Naive B cell (primary cell): ENCODE measurements around the gene CEP192. TPM values are rescaled to one million over a fixed set of nuclear protein-coding genes. Genes with fewer than 3 reads are reported as not detected.

ENCODE experiments used
- ATAC-seq, 2 donors: fragments of 150-1000 bp; cut with Tn5 transposase; 2 replicates each; pipeline ENCODE4 v1.10.0; 2021; ENCODE audit warnings: low read depth in 2 of 2, mild to moderate bottlenecking in 2 of 2, moderate library complexity in 2 of 2
- DNase-seq: peaks from one replicate; pipeline ENCODE4 v3.0.0; 2022
- H3K27ac Mint-ChIP-seq, 6 donors: one replicate each; pipeline ENCODE4 v1.8.0; 2020 to 2022; ENCODE audit warnings: mild to moderate bottlenecking in 6 of 6, mixed read lengths in 6 of 6, moderate library complexity in 5 of 6, inconsistent platforms in 2 of 6
- H3K27me3 Mint-ChIP-seq, 3 donors: one replicate each; pipeline ENCODE4 v1.8.0; 2021 to 2022; ENCODE audit warnings: mixed read lengths in 3 of 3, mild to moderate bottlenecking in 1 of 3
- H3K36me3 Mint-ChIP-seq, 2 donors: one replicate each; pipeline ENCODE4 v1.8.0; 2020 to 2022; ENCODE audit warnings: mixed read lengths in 2 of 2, inconsistent platforms in 1 of 2, mild to moderate bottlenecking in 1 of 2
- H3K4me1 Mint-ChIP-seq, 3 donors: one replicate each; pipeline ENCODE4 v1.8.0; 2020 to 2022; ENCODE audit warnings: mixed read lengths in 3 of 3, inconsistent platforms in 1 of 3, mild to moderate bottlenecking in 1 of 3, moderate library complexity in 1 of 3
- H3K4me3 Mint-ChIP-seq, 8 donors: one replicate each; pipeline ENCODE4 v1.8.0; 2020 to 2022; ENCODE audit warnings: mild to moderate bottlenecking in 8 of 8, mixed read lengths in 8 of 8, moderate library complexity in 8 of 8, inconsistent platforms in 2 of 8
- H3K9me3 Mint-ChIP-seq, 7 donors: one replicate each; pipeline ENCODE4 v1.8.0; 2020 to 2022; ENCODE audit warnings: mixed read lengths in 7 of 7, mild to moderate bottlenecking in 5 of 7, inconsistent platforms in 2 of 7, moderate library complexity in 1 of 7
- polyA plus RNA-seq, 6 donors: library from polyadenylated mRNA; unstranded; fragments of 300-500 nt; fragmentation: Illumina TruSeq; gene quantifications; one replicate each; pipeline ENCODE4 v1.2.3, GENCODE V29; 2021; ENCODE audit warnings: low read depth in 6 of 6

The CEP192 gene
- polyA plus RNA-seq: 10 to 100 TPM in 1 of 6 donors, 1 to 10 TPM in 4, not detected in 1; 6.2 to 10.0 (median 8.1) TPM

- Mint-ChIP-seq H3K27me3 (no peaks in the 10 kb centered on the region), H3K36me3 (no peaks in the 10 kb centered on the region), H3K4me1 (peaks cover 12 to 20% (median 17%) of the 10 kb centered on the region in 3 donors), H3K27ac (peak within 1 kb of the TSS; percentile 87 to 98 (median 94)), H3K4me3 (peak within 1 kb of the TSS; percentile 90 to 99 (median 98)), H3K9me3 (peaks cover 0 to 1% (median 0%) of the 10 kb centered on the region in 7 donors)
- peak; percentile 97 for DNase-seq
- ATAC-seq: peak; percentile 95 to 96
Observed at GRCh38 chr18:12990967-12991820, at the start of gene CEP192. Gene CEP192, plus strand, starts transcription at chr18:12991362. Its CDS starts 8,063 bp downstream, at chr18:12999425.

DNA sequence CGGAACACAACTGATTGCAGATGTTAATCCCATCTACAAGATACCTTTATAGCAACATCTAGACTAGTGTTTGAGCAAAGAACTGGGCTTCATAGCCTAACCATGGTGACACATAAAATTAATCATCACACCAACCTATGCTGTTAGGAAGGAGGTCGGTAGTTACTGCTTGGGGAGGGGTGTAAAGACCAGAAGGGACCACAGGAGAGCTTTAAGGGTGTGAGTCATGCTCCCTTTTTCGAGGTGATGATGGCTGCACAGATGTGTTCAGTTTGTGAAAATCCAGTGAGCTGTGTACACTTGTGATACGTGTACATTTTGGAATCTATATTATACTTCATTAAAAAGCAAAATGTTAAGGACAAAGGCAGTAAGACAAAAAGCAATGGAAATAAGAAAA lies 47.9 kb upstream of the CEP192 start:
- no peaks in the 10 kb centered on the region for H3K9me3 Mint-ChIP-seq
- no peak overlapping the region for H3K27ac Mint-ChIP-seq
- no peaks in the 10 kb centered on the region for H3K27me3 Mint-ChIP-seq
- peaks cover 10% of the 10 kb centered on the region in 3 donors for H3K4me1 Mint-ChIP-seq
- no peak for DNase-seq
- ATAC-seq: no peak
- H3K36me3 Mint-ChIP-seq: no peaks in the 10 kb centered on the region
- peak overlapping the region in 1 of 8 donors; percentile 31 for H3K4me3 Mint-ChIP-seq

DNA sequence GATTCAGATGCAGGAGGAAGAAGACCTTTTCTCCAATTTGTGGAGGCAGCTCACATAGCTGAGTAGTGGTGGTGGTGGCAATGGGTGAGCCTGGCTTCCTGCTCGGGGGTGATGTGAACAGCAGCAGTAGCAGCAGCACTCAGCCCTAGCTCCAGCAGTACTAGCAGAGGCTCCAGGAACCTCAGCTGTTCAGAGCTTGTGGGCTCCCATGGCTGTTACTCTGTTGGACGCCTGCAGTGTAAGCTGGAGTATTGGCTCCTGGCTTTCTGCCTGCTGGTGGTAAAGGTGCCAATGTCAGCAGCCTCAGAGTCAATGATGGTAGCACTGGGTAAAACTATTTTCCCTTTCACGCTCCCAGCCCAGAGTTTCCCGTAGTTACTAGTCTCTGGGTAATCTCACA lies 46.5 kb upstream of the CEP192 start:
- DNase-seq (no peak), ATAC-seq (no peak)
- Mint-ChIP-seq H3K4me3 (no peak overlapping the region), H3K9me3 (no peaks in the 10 kb centered on the region), H3K27me3 (no peaks in the 10 kb centered on the region), H3K4me1 (peaks cover 10 to 20% (median 11%) of the 10 kb centered on the region in 3 donors), H3K27ac (peak overlapping the region in 1 of 6 donors; percentile 41), H3K36me3 (no peaks in the 10 kb centered on the region)

- Mint-ChIP-seq H3K27ac (peak overlapping the region; percentile 89 to 99 (median 96)), H3K27me3 (no peaks in the 10 kb centered on the region), H3K36me3 (no peaks in the 10 kb centered on the region), H3K4me3 (peak overlapping the region; percentile 90 to 99 (median 95)), H3K4me1 (peaks cover 15 to 38% (median 16%) of the 10 kb centered on the region in 3 donors), H3K9me3 (no peaks in the 10 kb centered on the region)
- DNase-seq: peak; percentile 3
- ATAC-seq: no peak
Observed at GRCh38 chr18:12946549-12947284, 44.4 kb upstream of the CEP192 start.

DNA sequence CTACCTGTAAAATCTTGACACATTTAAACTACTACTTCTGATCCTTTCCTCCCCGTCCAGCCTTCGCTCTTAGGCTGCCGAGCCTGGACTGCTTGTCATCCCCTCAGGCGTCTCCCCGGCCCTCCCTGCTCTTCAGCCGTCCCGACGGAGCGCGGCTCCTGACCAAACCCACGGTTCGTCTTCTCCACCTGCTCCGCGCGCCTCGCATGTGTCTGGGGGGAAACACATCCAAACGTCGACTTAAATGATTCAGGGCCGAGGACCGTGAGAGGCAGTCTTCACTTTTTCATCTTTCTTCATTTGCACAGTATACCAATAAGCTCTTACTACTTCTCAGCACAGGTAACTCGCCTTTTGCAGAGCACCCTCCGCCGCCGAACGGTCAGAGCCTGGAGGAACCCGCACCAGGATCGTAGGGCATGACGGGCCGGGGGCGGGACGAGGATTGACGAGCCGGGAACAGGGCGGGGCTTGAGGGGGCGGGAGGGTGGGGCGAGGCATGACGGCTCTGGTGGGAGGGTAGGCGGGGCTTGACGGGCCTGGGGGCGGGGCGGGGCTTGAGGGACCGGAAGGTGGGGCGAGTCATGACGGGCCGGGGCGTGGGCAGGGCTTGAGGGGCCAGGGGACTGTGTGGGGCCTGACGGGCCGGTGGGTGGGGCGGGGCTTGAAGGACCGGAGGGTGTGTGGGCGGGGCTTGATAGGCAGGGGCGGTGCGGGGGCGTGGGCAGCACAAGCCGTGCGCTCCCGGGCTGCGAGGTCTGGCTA lies 43.7 kb upstream of the CEP192 start, which contains the start of gene SEH1L:
TSS of gene SEH1L (plus strand) at position 727 of the 765 bp plus-strand sequence. CDS start 111 bp downstream, outside the sequence.
- H3K27ac Mint-ChIP-seq: peak within 1 kb of the TSS; percentile 89 to 99 (median 96)
- H3K4me1 Mint-ChIP-seq: peaks cover 15 to 41% (median 16%) of the 10 kb centered on the region in 3 donors
- no peaks in the 10 kb centered on the region for H3K27me3 Mint-ChIP-seq
- DNase-seq (peak; percentile 98), ATAC-seq (peak; percentile 79 to 82)
- no peaks in the 10 kb centered on the region for H3K36me3 Mint-ChIP-seq
- peak within 1 kb of the TSS; percentile 90 to 99 (median 95) for H3K4me3 Mint-ChIP-seq
- no peaks in the 10 kb centered on the region for H3K9me3 Mint-ChIP-seq

DNA sequence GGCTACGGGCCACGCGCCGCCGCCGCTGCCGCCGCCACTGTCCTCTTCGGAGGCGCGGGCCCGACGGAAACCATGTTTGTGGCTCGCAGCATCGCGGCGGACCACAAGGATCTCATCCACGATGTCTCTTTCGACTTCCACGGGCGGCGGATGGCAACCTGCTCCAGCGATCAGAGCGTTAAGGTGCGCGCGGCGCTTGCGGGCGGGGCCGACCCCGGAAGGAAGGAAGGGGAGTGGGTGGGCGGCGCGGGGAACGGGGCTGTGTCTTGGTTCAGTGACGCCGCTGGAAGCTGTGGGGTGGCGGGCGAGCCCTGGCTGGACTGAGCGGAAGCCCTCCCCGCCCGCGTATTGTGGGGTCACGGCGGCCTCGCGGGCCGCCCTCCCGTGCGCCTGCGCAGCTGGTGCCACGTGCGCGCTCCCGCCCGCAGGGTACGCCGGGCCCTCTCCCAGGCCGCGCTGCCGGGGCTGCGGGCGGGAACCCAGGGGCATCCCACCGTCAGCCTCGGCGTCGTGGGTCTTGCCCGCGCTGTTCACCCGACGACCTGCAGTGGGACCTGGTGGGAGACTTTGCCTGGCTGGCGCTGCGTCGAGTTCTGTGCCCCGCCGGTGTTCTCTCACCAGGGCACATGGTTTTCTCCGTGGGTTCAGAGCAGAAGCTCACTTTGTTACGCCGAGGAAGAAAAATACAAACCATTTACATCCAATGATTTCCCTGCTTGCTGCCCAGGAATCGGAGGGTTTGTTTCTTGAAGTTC lies 42.9 kb upstream of the CEP192 start:
- Mint-ChIP-seq H3K4me1 (peaks cover 15 to 48% (median 16%) of the 10 kb centered on the region in 3 donors), H3K27ac (peak overlapping the region; percentile 89 to 98 (median 96))

GRCh38 chr18:12958478-12958877 lies 32.7 kb upstream of the CEP192 start:
- peaks cover 6 to 10% (median 7%) of the 10 kb centered on the region in 3 donors for H3K4me1 Mint-ChIP-seq
- no peaks in the 10 kb centered on the region for H3K9me3 Mint-ChIP-seq
- H3K36me3 Mint-ChIP-seq: peaks cover 7 to 23% of the 10 kb centered on the region in 2 donors
- no peaks in the 10 kb centered on the region for H3K27me3 Mint-ChIP-seq
- H3K4me3 Mint-ChIP-seq: no peak overlapping the region
- DNase-seq (no peak), ATAC-seq (no peak)
- no peak overlapping the region for H3K27ac Mint-ChIP-seq

More for the DNA sequence above, 42.9 kb upstream of the CEP192 start:
- Mint-ChIP-seq H3K36me3 (no peaks in the 10 kb centered on the region), H3K4me3 (peak overlapping the region; percentile 90 to 99 (median 95)), H3K27me3 (no peaks in the 10 kb centered on the region), H3K9me3 (no peaks in the 10 kb centered on the region)
- ATAC-seq (peak; percentile 62 to 68), DNase-seq (peak; percentile 95)

DNA sequence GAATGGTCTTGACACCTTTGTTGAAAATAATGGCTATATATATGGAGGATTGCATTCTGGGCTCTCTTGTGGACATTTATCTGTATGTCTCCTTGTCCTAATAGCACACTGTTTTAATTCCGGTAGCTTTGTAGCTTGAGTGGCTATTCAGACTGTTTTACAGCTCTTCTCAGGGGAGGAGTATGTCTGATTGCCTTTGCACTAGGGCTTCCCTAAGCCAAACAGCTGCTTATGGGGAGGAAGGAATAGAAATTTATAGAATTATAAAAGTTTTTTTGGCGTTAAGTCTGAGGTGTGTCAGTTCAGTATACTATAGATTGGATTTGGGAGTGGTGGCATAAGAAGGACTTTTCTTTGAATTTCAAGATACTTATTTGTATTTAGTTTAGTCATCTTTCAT lies 30.8 kb upstream of the CEP192 start:
- no peak overlapping the region for H3K4me3 Mint-ChIP-seq
- no peaks in the 10 kb centered on the region for H3K27me3 Mint-ChIP-seq
- ATAC-seq (no peak), DNase-seq (no peak)
- H3K36me3 Mint-ChIP-seq: peaks cover 7 to 32% of the 10 kb centered on the region in 2 donors
- no peak overlapping the region for H3K27ac Mint-ChIP-seq
- H3K9me3 Mint-ChIP-seq: no peaks in the 10 kb centered on the region
- H3K4me1 Mint-ChIP-seq: peaks cover 5 to 10% (median 7%) of the 10 kb centered on the region in 3 donors

- Mint-ChIP-seq H3K36me3 (peaks cover 7 to 36% of the 10 kb centered on the region in 2 donors), H3K27ac (peak overlapping the region in 1 of 6 donors; percentile 12), H3K4me3 (no peak overlapping the region), H3K9me3 (no peaks in the 10 kb centered on the region), H3K4me1 (peaks cover 5 to 10% (median 7%) of the 10 kb centered on the region in 3 donors), H3K27me3 (no peaks in the 10 kb centered on the region)
- DNase-seq (no peak), ATAC-seq (no peak)
Observed at GRCh38 chr18:12960853-12961397, 30.2 kb upstream of the CEP192 start.

DNA sequence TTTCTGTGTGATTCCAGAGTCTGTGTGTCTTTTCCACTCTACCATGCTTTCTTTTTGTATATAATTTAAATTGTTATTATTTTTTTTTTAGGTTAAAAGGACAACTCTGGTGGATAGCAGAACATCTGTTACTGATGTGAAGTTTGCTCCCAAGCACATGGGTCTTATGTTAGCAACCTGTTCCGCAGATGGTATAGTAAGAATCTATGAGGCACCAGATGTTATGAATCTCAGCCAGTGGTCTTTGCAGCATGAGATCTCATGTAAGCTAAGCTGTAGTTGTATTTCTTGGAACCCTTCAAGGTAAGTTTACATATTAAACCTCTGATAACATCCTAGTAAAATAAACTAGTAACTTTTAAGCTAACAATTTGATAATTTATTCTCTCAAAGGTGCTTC lies 28.1 kb upstream of the CEP192 start:
- Mint-ChIP-seq H3K9me3 (no peaks in the 10 kb centered on the region), H3K27me3 (no peaks in the 10 kb centered on the region), H3K36me3 (peaks cover 5 to 38% of the 10 kb centered on the region in 2 donors), H3K4me1 (peaks cover 7 to 12% (median 10%) of the 10 kb centered on the region in 3 donors), H3K27ac (no peak overlapping the region), H3K4me3 (no peak overlapping the region)
- DNase-seq (no peak), ATAC-seq (no peak)

- Mint-ChIP-seq H3K36me3 (peaks cover 15 to 39% of the 10 kb centered on the region in 2 donors), H3K27ac (peak overlapping the region in 3 of 6 donors; percentile 15 to 71 (median 18)), H3K4me1 (peaks cover 10 to 18% (median 14%) of the 10 kb centered on the region in 3 donors), H3K4me3 (peak overlapping the region in 1 of 8 donors; percentile 66), H3K27me3 (no peaks in the 10 kb centered on the region), H3K9me3 (no peaks in the 10 kb centered on the region)
- DNase-seq: no peak
- no peak for ATAC-seq
Observed at GRCh38 chr18:12968115-12968514, 23.0 kb upstream of the CEP192 start.

- no peak overlapping the region for H3K4me3 Mint-ChIP-seq
- no peaks in the 10 kb centered on the region for H3K27me3 Mint-ChIP-seq
- ATAC-seq (no peak), DNase-seq (no peak)
- peaks cover 16 to 35% of the 10 kb centered on the region in 2 donors for H3K36me3 Mint-ChIP-seq
- H3K27ac Mint-ChIP-seq: peak overlapping the region in 1 of 6 donors; percentile 18
- H3K4me1 Mint-ChIP-seq: peaks cover 10 to 18% (median 14%) of the 10 kb centered on the region in 3 donors
- no peaks in the 10 kb centered on the region for H3K9me3 Mint-ChIP-seq
Observed at GRCh38 chr18:12968619-12969018, 22.5 kb upstream of the CEP192 start.
